ENCODE measurements around the gene RETREG2. TPM values are rescaled to one million over a fixed set of nuclear protein-coding genes. Genes with fewer than 3 reads are reported as not detected.

Gene RETREG2
- total and polyA plus RNA-seq, 2 of the 8 experiments (the other 6 are each of a cell fraction or from before 2014, with no cell fraction given): 51.3 to 67.4 TPM

DNA sequence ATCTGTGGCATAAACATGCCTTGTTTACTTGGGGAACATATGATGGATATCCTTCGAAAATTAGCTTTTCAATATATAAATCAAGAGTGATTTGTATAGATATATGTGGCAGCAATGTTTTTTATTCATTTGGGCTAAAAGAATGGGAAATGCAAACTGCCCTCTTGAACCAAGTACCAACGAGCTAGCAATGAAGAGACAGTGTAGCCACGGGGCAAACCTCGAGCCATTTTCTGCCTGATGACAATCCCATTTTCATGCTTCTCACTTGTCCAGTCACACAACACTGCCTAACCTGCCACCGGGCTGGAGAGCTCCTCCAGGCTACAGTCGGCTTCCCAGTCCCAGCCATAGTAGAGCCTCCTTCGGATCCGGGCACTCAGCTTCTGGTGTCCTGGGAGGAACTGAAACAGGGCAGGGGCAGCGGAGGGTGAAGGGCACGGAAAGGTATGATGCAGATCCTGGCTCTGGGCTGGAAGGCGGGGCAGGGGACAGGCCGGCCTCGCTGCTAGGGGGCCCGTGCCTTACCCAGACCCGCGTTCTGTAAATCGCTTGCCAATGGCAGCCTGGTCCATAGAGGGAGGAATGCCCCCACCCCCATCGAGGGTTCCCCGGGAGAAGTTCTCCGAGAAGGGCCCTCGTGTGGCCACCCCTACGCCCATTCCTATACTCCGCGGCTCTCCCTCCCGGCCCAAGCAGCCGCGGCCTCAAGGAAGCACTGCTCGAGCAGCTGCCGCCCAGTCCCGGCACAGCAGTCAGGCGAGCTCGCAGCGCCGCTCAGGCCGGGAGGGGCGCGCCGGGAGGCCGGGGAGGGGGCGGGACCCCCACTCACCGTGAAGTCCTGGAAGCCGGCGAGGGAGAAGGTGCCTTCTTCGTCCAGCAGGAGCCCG, 1.9 kb upstream of the RETREG2 start:
- CTCF ChIA-PET (ENCODE audit: partially characterized antibody): interaction anchor here (0.6 to 8.3 kb wide), 21 partner anchors 10 to 480 kb away, joined by 3 to 71 read pairs (median 4); partner anchors contain the start of genes DNAJB2, NHEJ1 and ZFAND2B
- Histone ChIP-seq H2BK5ac (ENCODE audit: low read depth, low read length) (peak overlapping the region; percentile 89; the same call in 1 of the 2 replicates), H3K36me3 (ENCODE audit: control insufficient read depth in 2 of 4, insufficient read depth in 4 of 4, low read length in 3 of 4) (peaks cover 2 to 14% (median 9%) of the 10 kb centered on the region in 4 experiments; a peak in 5 of 8 replicates), H2AFZ (ENCODE audit: low read length) (0 out of 2 replicates have a peak overlapping the region, but pooled peaks have one; percentile 2), H3K79me1 (ENCODE audit: low read depth, low read length) (peaks cover 6% of the 10 kb centered on the region), H3K4ac (replicated peaks; ENCODE audit: insufficient read length, low read depth, low read length) (no peak overlapping the region), H2BK12ac (ENCODE audit: low read depth, low read length) (no peak overlapping the region), H4K5ac (ENCODE audit: insufficient read length, low read depth, low read length) (peak overlapping the region; percentile 88), H3K4me3 (ENCODE audit: extremely low read depth in 1 of 4, insufficient read depth in 2 of 4, low read depth in 3 of 4, low read length in 4 of 4) (peak overlapping the region; percentile 78 to 96 (median 92)), H4K8ac (ENCODE audit: extremely low read depth, insufficient read depth, low read length) (no peak overlapping the region), H3K27me3 (replicated peaks in 1 of 4; ENCODE audit: control insufficient read depth in 3 of 4, extremely low read depth in 1 of 4, insufficient read depth in 3 of 4, low read length in 3 of 4) (no peaks in the 10 kb centered on the region), H3K9ac (replicated peaks in 1 of 4; ENCODE audit: extremely low read depth in 1 of 4, low read depth in 3 of 4, low read length in 3 of 4) (peak overlapping the region in 3 of 4 experiments; percentile 22 to 62 (median 23); a peak in 4 of 7 replicates), H4K20me1 (replicated peaks in 1 of 2; ENCODE audit: control insufficient read depth in 1 of 2, insufficient read depth in 2 of 2, low read length in 2 of 2) (peaks cover 0 to 3% of the 10 kb centered on the region in 2 experiments), H3K23ac (ENCODE audit: insufficient read length) (no peak overlapping the region), H2BK15ac (ENCODE audit: low read length) (no peak overlapping the region), H3K56ac (replicated peaks; ENCODE audit: insufficient read length, low read depth, low read length) (no peak overlapping the region), H2BK120ac (replicated peaks; ENCODE audit: low read depth, low read length) (no peak overlapping the region), H3K4me1 (replicated peaks in 1 of 4; ENCODE audit: control insufficient read depth in 3 of 4, insufficient read depth in 4 of 4, low read length in 3 of 4) (peaks cover 0 to 13% (median 6%) of the 10 kb centered on the region in 4 experiments; a peak in 6 of 7 replicates), H3K79me2 (ENCODE audit: control insufficient read depth in 1 of 2, insufficient read depth in 2 of 2, low read length in 2 of 2) (peaks cover 0 to 8% of the 10 kb centered on the region in 2 experiments; a peak in 1 of 4 replicates), H3K14ac (ENCODE audit: insufficient read length) (no peak overlapping the region), H3K27ac (ENCODE audit: low read depth, low read length) (no peak overlapping the region), H3K9me3 (ENCODE audit: insufficient read depth in 2 of 2, low read depth in 1 of 2, low read length in 1 of 2) (no peaks in the 10 kb centered on the region), H2BK20ac (ENCODE audit: low read length) (no peak overlapping the region), H3K23me2 (ENCODE audit: low read depth, low read length) (peaks cover 11% of the 10 kb centered on the region; the same call in 1 of the 2 replicates), H3K4me2 (ENCODE audit: insufficient read depth in 1 of 2, low read depth in 2 of 2, low read length in 2 of 2) (peak overlapping the region; percentile 82 to 89), H3K18ac (ENCODE audit: extremely low read depth, low read length) (peak overlapping the region; percentile 25), H2AK5ac (ENCODE audit: low read depth, low read length) (no peak overlapping the region), H4K91ac (replicated peaks; ENCODE audit: insufficient read length, low read length) (peak overlapping the region; percentile 40)
- WGBS, 2 experiments (ENCODE audit: extremely low coverage in 1 of 2, insufficient coverage in 1 of 2, insufficient read length in 1 of 2, insufficient replicate concordance in 2 of 2, low coverage in 1 of 2, low lambda C conversion rate in 2 of 2, missing lambda C conversion rate in 1 of 2): 12% methylated on average over 21 of the region's 45 CpGs; no CpG with 5 or more reads in 1 of the 2 experiments
- POLR2A ChIA-PET (ENCODE audit: partially characterized antibody): interaction anchor here (0.6 to 3.0 kb wide), 14 partner anchors 12 to 119 kb away, joined by 3 to 21 read pairs (median 4); partner anchors contain the start of genes ABCB6, ANKZF1, ATG9A and DNAJB2
- FAIRE-seq (no peak), DNase-seq (ENCODE audit: low read depth in 1 of 2, low spot score in 2 of 2) (no peak)
- TF ChIP-seq CBX8 (IDR thresholded peaks at IDR 0.05; ENCODE audit: borderline replicate concordance, low read depth, low read length) (no peak), POLR2A (IDR thresholded peaks at IDR 0.05; ENCODE audit: control extremely low read depth in 1 of 2, low read depth in 2 of 2, low read length in 2 of 2) (no peak), SUZ12 (IDR thresholded peaks at IDR 0.05; ENCODE audit: low read length) (no peak), SP2 (IDR thresholded peaks at IDR 0.05; ENCODE audit: low read length) (no peak), ASH2L (IDR thresholded peaks at IDR 0.05; ENCODE audit: low read length) (no peak), EZH2 (IDR thresholded peaks at IDR 0.05; ENCODE audit: low read depth, low read length, severe bottlenecking) (no peak), SAP30 (IDR thresholded peaks at IDR 0.05; ENCODE audit: insufficient read depth, insufficient replicate concordance, low read length) (peak; percentile 75), CHD2 (IDR thresholded peaks at IDR 0.05; ENCODE audit: low read length) (no peak), FOSL1 (IDR thresholded peaks at IDR 0.05; ENCODE audit: insufficient read depth, low read depth, low read length) (no peak), SP4 (IDR thresholded peaks at IDR 0.05; ENCODE audit: low read length) (no peak), RXRA (IDR thresholded peaks at IDR 0.05; ENCODE audit: insufficient read depth, low read depth, low read length) (no peak)

All from H1 (cell line).